ENCODE data around the gene RALB. TPM values are rescaled to one million over a fixed set of nuclear protein-coding genes. Genes with fewer than 3 reads are reported as not detected.

The RALB gene
- total RNA-seq, 1 experiment from 2014 or later, result 24.6 TPM

DNA sequence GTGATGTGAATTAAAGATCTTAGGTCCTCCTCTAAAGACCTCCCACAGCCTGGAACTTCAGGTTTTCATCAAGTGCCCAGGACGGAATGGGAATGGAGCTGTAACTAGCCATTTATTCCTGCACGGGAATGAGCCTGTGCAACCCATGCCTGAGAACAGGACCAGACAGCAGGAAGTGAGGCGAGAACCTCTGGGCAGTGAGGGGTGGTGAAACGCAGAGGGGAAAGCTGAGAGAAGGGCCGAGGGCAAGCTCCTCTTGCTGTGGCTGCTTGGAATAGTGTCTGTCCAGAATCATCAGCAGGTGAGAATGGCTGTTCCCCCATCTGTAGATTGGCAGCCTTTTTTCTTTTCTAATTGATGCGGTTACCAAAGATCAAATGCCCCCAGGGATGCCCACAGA lies 4.8 kb upstream of the RALB start:
- no peak overlapping the region for H3T11ph ChIP-seq (ENCODE audit: low read length)
- H2BK120ac ChIP-seq (ENCODE audit: low read depth, low read length, poor library complexity, severe bottlenecking), result no peak overlapping the region
- Mint-ChIP-seq H3K27me3 (ENCODE audit: low read depth) (peaks cover 57% of the 10 kb centered on the region), H3K36me3 (ENCODE audit: insufficient read depth in 1 of 3, low read depth in 3 of 3) (no peaks in the 10 kb centered on the region; a peak in 1 of 7 replicates), H3K27ac (no peak overlapping the region; a peak in 1 of 7 replicates), H3K9me3 (peaks cover 0 to 4% of the 10 kb centered on the region in 2 experiments; a peak in 1 of 5 replicates), H3K4me1 (peaks cover 48 to 51% of the 10 kb centered on the region in 2 experiments), H3K4me3 (no peak overlapping the region)
- no peak overlapping the region for H3K4me2 ChIP-seq (ENCODE audit: insufficient read depth, insufficient read length, low read length)
- H3K4me1 ChIP-seq (ENCODE audit: insufficient read depth, low read length), result peaks cover 7% of the 10 kb centered on the region
- H3K9ac ChIP-seq (ENCODE audit: extremely low read depth, insufficient read length, low read length), result no peak overlapping the region
- H2BK15ac ChIP-seq (ENCODE audit: low read depth, low read length), result no peak overlapping the region
- WGBS (ENCODE audit: extremely low coverage, insufficient read length, low lambda C conversion rate), result no CpG with 5 or more reads among the region's 6 CpGs
- H3K27ac ChIP-seq (ENCODE audit: insufficient read length, low read depth, low read length), result no peak overlapping the region
- H3K79me1 ChIP-seq (ENCODE audit: insufficient read depth, low read depth, low read length, poor library complexity, severe bottlenecking), result no peaks in the 10 kb centered on the region
- no peak overlapping the region for H4K8ac ChIP-seq (replicated peaks; ENCODE audit: insufficient read length, low read depth, low read length)
- H2AFZ ChIP-seq (ENCODE audit: low read length), result no peak overlapping the region
- no peaks in the 10 kb centered on the region for H4K20me1 ChIP-seq (ENCODE audit: control insufficient read depth, insufficient read depth, insufficient read length)
- DNase-seq, result no peak
- no peak for TF ChIP-seq CTCF (conservative IDR thresholded peaks at IDR 0.05)
- peaks cover 8% of the 10 kb centered on the region for H3K23me2 ChIP-seq (ENCODE audit: insufficient read length, low read depth, low read length, poor library complexity, severe bottlenecking)
- no peak overlapping the region for H2BK20ac ChIP-seq (ENCODE audit: low read depth, low read length, poor library complexity, severe bottlenecking)
- no peak overlapping the region for H2BK12ac ChIP-seq (ENCODE audit: insufficient read length, low read depth, low read length)
- no peak overlapping the region for H3K18ac ChIP-seq (ENCODE audit: insufficient read length, low read depth, low read length)
- H2BK5ac ChIP-seq (ENCODE audit: insufficient read length, low read length), result no peak overlapping the region
- no peak overlapping the region for H4K5ac ChIP-seq (ENCODE audit: insufficient read length, low read depth, low read length)
- H3K9me3 ChIP-seq (ENCODE audit: control insufficient read depth, low read depth, low read length), result no peaks in the 10 kb centered on the region
- no peak overlapping the region for H3K23ac ChIP-seq (ENCODE audit: insufficient read length, low read depth, low read length)
- H3K27me3 ChIP-seq (ENCODE audit: insufficient read depth, low read length), result peaks cover 14% of the 10 kb centered on the region; the same call in 1 of the 2 replicates
- no peak overlapping the region for H3K14ac ChIP-seq (ENCODE audit: insufficient read depth, low read length)
- H3K79me2 ChIP-seq (ENCODE audit: insufficient read depth, low read length), result no peaks in the 10 kb centered on the region
- H2AK5ac ChIP-seq (ENCODE audit: insufficient read length, low read length), result no peak overlapping the region
- H4K91ac ChIP-seq (ENCODE audit: insufficient read length, low read depth, low read length), result no peak overlapping the region
- no peak overlapping the region for H3K4ac ChIP-seq (ENCODE audit: low read depth, low read length)
- H3K56ac ChIP-seq (ENCODE audit: insufficient read length, low read depth, low read length), result no peak overlapping the region

Data from H9 (cell line).